Neutrophil (primary cell): ENCODE results near the gene COL5A3.
"Not testable (repeated sequence)": the region's sequence is repeated elsewhere in the genome, so short reads cannot be mapped to it uniquely, and the experiment has no call there.

ENCODE experiments used
- H3K27ac ChIP-seq: fragments of 200-600 bp; sonication (generic); 2 replicates; pipeline ENCODE4 v1.5.1; 2016; ENCODE audit warnings: mild to moderate bottlenecking, moderate library complexity
- H3K27me3 ChIP-seq: fragments of 200-600 bp; sonication (generic); 2 replicates; pipeline ENCODE4 v1.6.0; 2016; ENCODE audit warnings: mild to moderate bottlenecking
- H3K36me3 ChIP-seq: fragments of 200-600 bp; sonication (generic); 2 replicates; pipeline ENCODE4 v1.5.1; 2017
- H3K4me1 ChIP-seq, 2 experiments: fragments of 200-600 bp in 1 of 2; sonication (generic) in 1 of 2; 1 replicate in 1 of 2; 2 replicates in 1 of 2; pipeline versions ENCODE4 v1.5.1 to v1.6.1; 2013 to 2016; ENCODE audit warnings: low read depth in 1 of 2, low read length in 1 of 2, mild to moderate bottlenecking in 1 of 2, moderate library complexity in 1 of 2; ENCODE audit not compliant: control insufficient read depth in 1 of 2, insufficient read depth in 1 of 2
- H3K4me3 ChIP-seq, 2 experiments: fragments of 200-600 bp in 1 of 2; sonication (generic) in 1 of 2; 1 replicate in 1 of 2; 2 replicates in 1 of 2; pipeline ENCODE4 v1.5.1; 2013 to 2016; ENCODE audit warnings: low read depth in 1 of 2, low read length in 1 of 2, mild to moderate bottlenecking in 1 of 2, moderate library complexity in 1 of 2
- H3K9me3 ChIP-seq: fragments of 200-600 bp; sonication (generic); 2 replicates; pipeline ENCODE4 v1.5.1; 2016
- CTCF ChIP-seq: fragments of 200-600 bp; sonication (generic); IDR thresholded peaks from 2 replicates; pipeline ENCODE4 v1.5.1; 2016; ENCODE audit warnings: antibody characterized with exemption

The COL5A3 gene

GRCh38 chr19:9956956-9957355 lies 53.3 kb downstream of the COL5A3 start:
- H3K36me3 ChIP-seq, result no peaks in the 10 kb centered on the region
- no peak overlapping the region for H3K4me3 ChIP-seq
- H3K27me3 ChIP-seq, result peaks cover 23% of the 10 kb centered on the region
- no peak for TF ChIP-seq CTCF
- H3K9me3 ChIP-seq, result no peaks in the 10 kb centered on the region
- H3K27ac ChIP-seq, result no peak overlapping the region
- no peaks in the 10 kb centered on the region for H3K4me1 ChIP-seq

- Histone ChIP-seq H3K4me1 (no peaks in the 10 kb centered on the region), H3K9me3 (no peaks in the 10 kb centered on the region), H3K4me3 (no peak overlapping the region), H3K27ac (no peak overlapping the region), H3K27me3 (peaks cover 9% of the 10 kb centered on the region), H3K36me3 (no peaks in the 10 kb centered on the region)
- no peak for TF ChIP-seq CTCF
These were observed 56.3 kb downstream of the COL5A3 start for GRCh38 chr19:9953802-9954542.

- H3K4me3 ChIP-seq, result no peak overlapping the region
- H3K9me3 ChIP-seq, result no peaks in the 10 kb centered on the region
- no peak overlapping the region for H3K27ac ChIP-seq
- no peaks in the 10 kb centered on the region for H3K4me1 ChIP-seq
- TF ChIP-seq CTCF, result no peak
- peaks cover 7% of the 10 kb centered on the region for H3K27me3 ChIP-seq
- H3K36me3 ChIP-seq, result no peaks in the 10 kb centered on the region
These were observed 58.0 kb downstream of the COL5A3 start for GRCh38 chr19:9952276-9952675.

DNA sequence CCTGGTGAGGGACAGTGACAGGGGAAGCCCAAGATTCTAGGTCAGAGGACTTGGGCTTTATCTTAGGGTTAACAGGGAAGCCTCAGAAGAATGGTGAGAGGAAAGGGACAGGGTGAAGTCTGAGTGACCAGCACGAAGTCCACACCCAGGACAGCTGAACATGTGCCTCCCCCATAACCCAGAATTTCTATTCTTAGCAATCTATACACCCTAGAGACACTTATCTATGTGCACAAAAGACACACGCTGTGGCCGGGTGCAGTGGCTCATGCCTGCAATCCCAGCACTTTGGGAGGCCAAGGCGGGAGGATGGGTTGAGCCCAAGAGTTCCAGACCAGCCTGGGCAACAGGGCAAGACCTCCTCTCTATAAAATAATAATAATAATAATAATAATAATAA lies 62.9 kb downstream of the COL5A3 start:
- TF ChIP-seq CTCF, result no peak
- H3K36me3 ChIP-seq, result no peaks in the 10 kb centered on the region
- no peaks in the 10 kb centered on the region for H3K9me3 ChIP-seq
- peaks cover 5% of the 10 kb centered on the region for H3K27me3 ChIP-seq
- H3K4me3 ChIP-seq, result no peak overlapping the region
- H3K4me1 ChIP-seq, result no peaks in the 10 kb centered on the region
- no peak overlapping the region for H3K27ac ChIP-seq

GRCh38 chr19:9946528-9947125 lies 63.7 kb downstream of the COL5A3 start:
- not testable (repeated sequence) for H3K4me3 ChIP-seq, H3K36me3 ChIP-seq, H3K27ac ChIP-seq, H3K9me3 ChIP-seq, H3K4me1 ChIP-seq, H3K27me3 ChIP-seq

DNA sequence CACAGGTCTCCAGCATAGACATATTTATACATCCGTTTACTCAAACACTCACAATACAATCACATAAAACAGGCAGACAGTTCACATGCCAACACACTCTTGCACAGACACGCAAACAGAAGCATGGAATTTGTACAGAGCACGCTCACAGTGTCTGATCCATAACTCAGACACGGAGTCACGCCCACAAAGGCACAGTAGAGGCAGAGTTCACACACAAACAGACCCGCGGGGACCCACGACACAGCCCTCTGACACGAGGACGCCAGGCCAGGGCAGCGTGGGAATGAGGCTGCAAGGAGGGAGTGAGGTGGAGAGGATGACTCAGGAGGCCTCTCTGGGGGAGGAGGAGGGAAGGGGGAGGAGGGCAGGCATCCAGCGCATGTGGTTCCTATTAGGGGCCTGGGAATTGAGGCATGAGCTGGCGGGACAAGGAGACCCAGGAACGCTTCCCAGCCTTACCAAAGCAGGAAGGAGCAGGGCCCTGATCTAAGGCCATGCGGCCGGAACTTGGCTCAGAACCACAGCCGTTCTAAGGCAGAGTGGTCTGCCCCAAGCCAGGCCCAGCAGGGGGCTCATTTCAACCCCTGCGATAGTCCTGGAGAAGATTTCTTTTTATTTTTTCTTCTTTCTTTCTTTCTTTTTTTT lies 64.9 kb downstream of the COL5A3 start:
- Histone ChIP-seq H3K4me3 (no peak overlapping the region), H3K36me3 (no peaks in the 10 kb centered on the region), H3K4me1 (no peaks in the 10 kb centered on the region), H3K27me3 (no peaks in the 10 kb centered on the region), H3K9me3 (no peaks in the 10 kb centered on the region), H3K27ac (no peak overlapping the region)
- TF ChIP-seq CTCF, result no peak
